Activated CD4-positive, alpha-beta T cell treated with anti-CD3 and anti-CD28 coated beads, Interleukin-2, amount 10 ng/mL, durations not matched to agents 7 days and 5 days (primary cell): ENCODE measurements around the gene TBC1D23. TPM values are rescaled to one million over a fixed set of nuclear protein-coding genes. Genes with fewer than 3 reads are reported as not detected.
"Not testable (repeated sequence)": the region's sequence is repeated elsewhere in the genome, so short reads cannot be mapped to it uniquely, and the experiment has no call there.

Source experiments
- CTCF ChIA-PET: fragments of 350-600 bp; sonication (Branson Sonifier 250); formaldehyde crosslinking; loops from one replicate; lab custom pipeline; 2021; ENCODE audit warnings: antibody characterized with exemption; lab: Charles Lee
- POLR2A ChIA-PET: fragments of 350-600 bp; sonication (Branson Sonifier 250); formaldehyde crosslinking; loops from one replicate; lab custom pipeline; 2021; ENCODE audit warnings: antibody characterized with exemption; lab: Charles Lee
- DNase-seq: peaks from one replicate; pipeline ENCODE4 v3.0.0-alpha.2; 2020
- H3K27ac Mint-ChIP-seq: one replicate; pipeline ENCODE4 v1.8.0; 2021; ENCODE audit warnings: mild to moderate bottlenecking, moderate library complexity, mixed read lengths
- H3K27me3 Mint-ChIP-seq: one replicate; pipeline ENCODE4 v1.8.0; 2021; ENCODE audit warnings: mixed read lengths
- H3K36me3 Mint-ChIP-seq: one replicate; pipeline ENCODE4 v1.8.0; 2021; ENCODE audit warnings: low read depth, mixed read lengths
- H3K4me1 Mint-ChIP-seq: one replicate; pipeline ENCODE4 v1.8.0; 2021; ENCODE audit warnings: mixed read lengths
- H3K4me3 Mint-ChIP-seq: one replicate; pipeline ENCODE4 v1.8.0; 2021; ENCODE audit warnings: mild to moderate bottlenecking, moderate library complexity, mixed read lengths
- H3K9me3 Mint-ChIP-seq: one replicate; pipeline ENCODE4 v1.8.0; 2021; ENCODE audit warnings: mixed read lengths
- total RNA-seq, 2 experiments: library from RNA; stranded (reverse); gene quantifications; one replicate each; pipeline ENCODE4 v1.2.3, GENCODE V29; 2021

Gene TBC1D23
- total RNA-seq, 2 experiments from 2014 or later, result 28.2 to 28.6 TPM

DNA sequence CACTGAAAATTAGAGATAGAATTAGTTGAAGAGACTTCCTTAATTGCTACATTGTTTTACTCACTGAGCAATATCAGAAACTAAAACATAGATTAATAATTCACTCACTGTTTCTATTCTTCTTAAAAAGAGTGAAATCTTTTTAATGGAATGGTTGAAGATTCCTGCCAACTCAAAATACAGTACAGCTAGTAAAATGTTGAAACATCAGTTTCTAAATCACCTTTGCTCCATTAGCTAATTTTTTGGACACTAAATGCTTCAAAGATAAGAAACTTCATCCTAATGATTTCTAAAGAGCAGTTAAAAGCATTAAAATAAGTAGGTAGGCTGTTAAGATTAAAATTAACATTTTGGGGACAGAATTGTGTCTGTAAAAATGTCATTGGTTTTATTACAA is 63.3 kb downstream of the TBC1D23 start:
- Mint-ChIP-seq H3K27ac (no peak overlapping the region), H3K4me3 (no peak overlapping the region), H3K9me3 (peaks cover 8% of the 10 kb centered on the region), H3K4me1 (no peaks in the 10 kb centered on the region), H3K27me3 (no peaks in the 10 kb centered on the region), H3K36me3 (peaks cover 25% of the 10 kb centered on the region)
- POLR2A ChIA-PET, result no interaction called here
- CTCF ChIA-PET, result interaction anchor here (1.5 kb wide), 1 partner anchor 9 kb away, joined by 3 read pairs; no protein-coding TSS in a partner anchor
- DNase-seq, result no peak

DNA sequence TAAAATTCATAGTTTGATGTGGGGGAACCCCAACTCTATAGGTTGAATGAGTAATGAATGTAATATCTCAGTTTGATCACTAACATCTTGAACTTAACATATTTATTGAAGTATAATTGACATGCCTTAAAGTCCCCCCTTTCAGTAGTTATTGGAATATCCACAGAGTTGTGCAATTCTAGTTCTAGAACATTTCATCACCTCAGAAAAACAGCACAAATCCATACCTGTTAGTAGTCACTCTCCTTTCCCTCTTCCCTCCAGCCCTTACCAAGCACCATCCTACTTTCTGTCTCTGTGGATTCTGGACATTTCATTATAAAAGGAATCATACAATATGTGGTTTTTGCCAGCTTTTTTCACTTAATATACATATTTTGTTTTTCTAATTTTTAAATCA is 65.0 kb downstream of the TBC1D23 start:
- Mint-ChIP-seq H3K36me3 (peaks cover 17% of the 10 kb centered on the region), H3K4me3 (no peak overlapping the region), H3K4me1 (no peaks in the 10 kb centered on the region), H3K9me3 (peaks cover 8% of the 10 kb centered on the region), H3K27me3 (no peaks in the 10 kb centered on the region), H3K27ac (no peak overlapping the region)
- DNase-seq, result no peak
- POLR2A ChIA-PET, result no interaction called here
- CTCF ChIA-PET, result no interaction called here

DNA sequence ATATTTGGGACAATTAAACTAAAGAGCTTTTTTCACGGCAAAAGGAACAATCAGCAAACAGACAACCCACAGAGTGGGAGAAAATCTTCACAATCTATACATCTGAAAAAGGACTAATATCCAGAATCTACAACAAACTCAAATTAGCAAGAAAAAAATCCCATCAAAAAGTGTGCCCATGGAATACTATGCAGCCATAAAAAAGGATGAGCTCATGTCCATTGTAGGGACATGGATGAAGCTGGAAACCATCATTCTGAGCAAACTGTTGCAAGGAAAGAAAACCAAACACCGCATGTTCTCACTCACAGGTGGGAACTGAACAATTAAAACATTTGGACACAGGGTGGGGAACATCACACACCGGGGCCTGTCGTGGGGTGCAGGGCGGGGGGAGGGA is 66.6 kb downstream of the TBC1D23 start:
- H3K27ac Mint-ChIP-seq, H3K4me1 Mint-ChIP-seq, POLR2A ChIA-PET, DNase-seq, CTCF ChIA-PET, H3K9me3 Mint-ChIP-seq, H3K4me3 Mint-ChIP-seq, H3K27me3 Mint-ChIP-seq: not testable (repeated sequence)
- H3K36me3 Mint-ChIP-seq, result peaks cover 17% of the 10 kb centered on the region

DNA sequence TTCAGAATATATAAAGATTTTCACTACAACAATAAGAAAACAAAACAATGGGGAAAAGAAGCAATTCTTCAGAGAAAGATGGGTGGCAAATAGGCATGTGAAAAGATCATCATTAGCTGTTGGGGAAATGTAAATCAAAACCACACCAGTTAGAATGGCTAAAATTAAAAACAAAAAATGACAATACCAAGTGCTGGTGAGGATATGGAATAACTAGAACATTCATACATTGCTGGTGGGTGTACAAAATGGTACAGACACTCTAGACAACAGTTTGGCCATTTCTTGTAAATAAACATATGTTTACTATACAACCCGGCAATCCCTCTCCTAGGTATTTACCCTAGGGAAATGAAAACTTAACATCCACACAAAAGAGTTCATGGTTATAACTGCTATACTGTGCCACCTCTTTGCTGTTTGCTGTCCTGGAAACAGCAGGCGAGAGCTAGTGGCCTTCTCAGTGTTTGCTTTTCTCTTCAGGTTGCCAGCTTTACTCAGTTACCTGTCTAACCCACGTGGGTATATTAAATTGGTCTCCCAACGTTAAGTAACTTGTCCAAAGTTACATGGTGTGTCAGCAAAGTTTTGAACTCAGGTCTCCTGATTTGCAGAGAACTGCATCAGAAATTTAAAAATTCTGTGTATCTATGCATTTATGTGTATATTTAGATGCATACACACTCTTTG is 69.2 kb downstream of the TBC1D23 start:
- Mint-ChIP-seq H3K9me3 (peaks cover 8% of the 10 kb centered on the region), H3K4me1 (peaks cover 10% of the 10 kb centered on the region), H3K36me3 (peaks cover 17% of the 10 kb centered on the region), H3K4me3 (no peak overlapping the region), H3K27ac (peak overlapping the region; percentile 62), H3K27me3 (no peaks in the 10 kb centered on the region)
- CTCF ChIA-PET, result interaction anchor here (0.6 to 1.6 kb wide), 4 partner anchors 9 to 143 kb away, joined by 3 to 5 read pairs (median 4); no protein-coding TSS in a partner anchor
- no peak for DNase-seq
- POLR2A ChIA-PET, result no interaction called here

DNA sequence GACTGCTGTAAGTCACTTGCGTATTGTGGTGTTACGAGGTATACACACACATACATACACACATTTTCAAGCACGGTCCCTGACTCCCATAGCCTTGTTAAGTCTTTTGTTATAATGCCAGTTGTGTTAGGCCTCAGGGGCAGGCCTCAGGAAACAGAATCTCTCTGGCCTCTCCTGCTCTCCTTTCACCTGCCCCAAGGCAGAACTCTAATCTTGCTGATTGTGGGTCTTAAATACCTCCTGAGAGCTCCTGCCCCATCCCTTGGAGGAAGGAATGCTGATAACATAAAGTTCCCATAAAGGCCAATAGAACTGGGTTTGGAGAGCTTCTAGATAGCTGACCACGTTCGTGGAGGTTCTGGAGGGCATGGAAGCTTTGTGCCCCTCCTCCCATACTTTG is 69.9 kb downstream of the TBC1D23 start:
- Mint-ChIP-seq H3K36me3 (peaks cover 17% of the 10 kb centered on the region), H3K9me3 (peaks cover 8% of the 10 kb centered on the region), H3K4me3 (no peak overlapping the region), H3K4me1 (peaks cover 17% of the 10 kb centered on the region), H3K27ac (no peak overlapping the region), H3K27me3 (no peaks in the 10 kb centered on the region)
- DNase-seq, result no peak
- ChIA-PET POLR2A (no interaction called here), CTCF (interaction anchor here (1.1 kb wide), 1 partner anchor 10 kb away, joined by 3 read pairs; no protein-coding TSS in a partner anchor)

DNA sequence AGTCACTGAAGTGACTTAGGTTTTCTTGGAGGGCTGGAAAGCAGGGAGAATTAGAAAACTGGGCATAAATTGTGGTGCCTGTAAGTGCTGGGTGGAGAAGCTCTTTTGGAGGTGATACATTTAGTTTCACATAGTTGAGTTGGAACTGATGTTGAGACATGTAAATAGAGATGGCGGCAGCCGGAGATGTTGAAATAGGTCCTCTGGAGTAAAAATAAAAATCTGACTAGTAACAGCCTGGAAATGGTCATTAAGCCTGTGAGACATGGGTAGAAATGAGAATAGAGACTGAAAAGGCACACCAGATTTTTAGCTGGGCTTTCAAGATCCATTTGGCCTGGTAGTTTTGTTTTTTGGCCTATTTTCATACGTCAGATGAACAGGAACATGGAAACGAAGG is 70.9 kb downstream of the TBC1D23 start:
- ChIA-PET POLR2A (no interaction called here), CTCF (interaction anchor here (1.0 to 1.6 kb wide), 3 partner anchors 28 to 71 kb away, joined by 3 read pairs; no protein-coding TSS in a partner anchor)
- H3K27ac Mint-ChIP-seq, result no peak overlapping the region
- peaks cover 13% of the 10 kb centered on the region for H3K36me3 Mint-ChIP-seq
- no peak overlapping the region for H3K4me3 Mint-ChIP-seq
- H3K4me1 Mint-ChIP-seq, result peaks cover 24% of the 10 kb centered on the region
- no peaks in the 10 kb centered on the region for H3K27me3 Mint-ChIP-seq
- H3K9me3 Mint-ChIP-seq, result peaks cover 8% of the 10 kb centered on the region
- DNase-seq, result no peak

DNA sequence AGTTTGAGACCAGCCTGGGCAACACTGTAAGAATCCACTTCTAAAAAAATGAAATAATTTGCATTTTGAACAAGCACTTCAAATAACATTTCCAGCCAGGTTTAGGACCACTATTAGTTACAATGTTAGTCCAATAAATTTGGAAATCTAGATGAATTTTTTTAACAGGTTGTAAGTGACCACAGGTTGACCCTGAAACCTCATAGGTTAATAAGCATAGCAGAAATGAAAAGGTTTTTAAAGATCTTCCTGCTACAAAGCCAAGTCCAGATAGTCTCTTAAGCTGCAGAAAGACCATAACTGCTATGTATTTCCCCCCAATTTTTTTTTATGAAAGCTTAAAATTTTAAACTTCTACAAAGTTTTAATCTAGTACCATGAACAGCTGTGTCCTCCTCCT is 72.3 kb downstream of the TBC1D23 start:
- CTCF ChIA-PET, result interaction anchor here (1.0 to 2.0 kb wide), 4 partner anchors 10 to 73 kb away, joined by 3 to 7 read pairs (median 3); no protein-coding TSS in a partner anchor
- H3K9me3 Mint-ChIP-seq, result no peaks in the 10 kb centered on the region
- H3K4me1 Mint-ChIP-seq, result peaks cover 24% of the 10 kb centered on the region
- DNase-seq, result no peak
- POLR2A ChIA-PET, result interaction anchor here (0.6 kb wide), 1 partner anchor 261 kb away, joined by 7 read pairs; no protein-coding TSS in a partner anchor
- no peak overlapping the region for H3K4me3 Mint-ChIP-seq
- H3K27me3 Mint-ChIP-seq, result no peaks in the 10 kb centered on the region
- no peak overlapping the region for H3K27ac Mint-ChIP-seq
- H3K36me3 Mint-ChIP-seq, result no peaks in the 10 kb centered on the region

DNA sequence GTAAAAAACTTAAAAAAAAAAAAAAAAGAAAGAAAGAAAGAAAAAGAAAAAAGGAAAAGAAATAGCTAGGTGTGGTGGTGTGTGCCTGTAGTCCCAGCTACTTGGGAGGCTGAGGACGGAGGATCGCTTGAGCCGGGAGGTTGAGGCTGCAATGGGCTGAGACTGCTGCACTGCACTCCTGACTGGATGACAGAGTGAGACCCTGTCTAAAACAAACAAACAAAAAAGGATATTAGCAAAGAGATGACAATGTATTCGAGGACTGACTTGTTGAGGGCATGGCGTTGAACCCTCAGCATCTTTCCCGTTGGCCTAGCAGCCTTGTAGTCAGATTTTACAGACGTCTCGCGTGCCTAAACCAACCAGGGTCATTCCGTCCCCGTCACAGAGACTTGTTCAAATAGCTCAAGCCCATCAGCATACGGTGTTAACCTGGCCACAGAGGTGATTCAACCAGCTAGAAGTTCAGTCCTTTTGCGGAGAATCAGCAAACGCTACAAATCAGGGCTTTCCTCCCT is 73.2 kb downstream of the TBC1D23 start:
- peak overlapping the region; percentile 84 for H3K27ac Mint-ChIP-seq
- no peaks in the 10 kb centered on the region for H3K9me3 Mint-ChIP-seq
- H3K27me3 Mint-ChIP-seq, result no peaks in the 10 kb centered on the region
- POLR2A ChIA-PET, result interaction anchor here (0.6 kb wide), 1 partner anchor 262 kb away, joined by 7 read pairs; no protein-coding TSS in a partner anchor
- H3K4me1 Mint-ChIP-seq, result peaks cover 24% of the 10 kb centered on the region
- peaks cover 2% of the 10 kb centered on the region for H3K36me3 Mint-ChIP-seq
- H3K4me3 Mint-ChIP-seq, result peak overlapping the region; percentile 76
- DNase-seq, result no peak
- CTCF ChIA-PET, result interaction anchor here (0.6 to 2.5 kb wide), 4 partner anchors 9 to 129 kb away, joined by 3 to 7 read pairs (median 6); no protein-coding TSS in a partner anchor

DNA sequence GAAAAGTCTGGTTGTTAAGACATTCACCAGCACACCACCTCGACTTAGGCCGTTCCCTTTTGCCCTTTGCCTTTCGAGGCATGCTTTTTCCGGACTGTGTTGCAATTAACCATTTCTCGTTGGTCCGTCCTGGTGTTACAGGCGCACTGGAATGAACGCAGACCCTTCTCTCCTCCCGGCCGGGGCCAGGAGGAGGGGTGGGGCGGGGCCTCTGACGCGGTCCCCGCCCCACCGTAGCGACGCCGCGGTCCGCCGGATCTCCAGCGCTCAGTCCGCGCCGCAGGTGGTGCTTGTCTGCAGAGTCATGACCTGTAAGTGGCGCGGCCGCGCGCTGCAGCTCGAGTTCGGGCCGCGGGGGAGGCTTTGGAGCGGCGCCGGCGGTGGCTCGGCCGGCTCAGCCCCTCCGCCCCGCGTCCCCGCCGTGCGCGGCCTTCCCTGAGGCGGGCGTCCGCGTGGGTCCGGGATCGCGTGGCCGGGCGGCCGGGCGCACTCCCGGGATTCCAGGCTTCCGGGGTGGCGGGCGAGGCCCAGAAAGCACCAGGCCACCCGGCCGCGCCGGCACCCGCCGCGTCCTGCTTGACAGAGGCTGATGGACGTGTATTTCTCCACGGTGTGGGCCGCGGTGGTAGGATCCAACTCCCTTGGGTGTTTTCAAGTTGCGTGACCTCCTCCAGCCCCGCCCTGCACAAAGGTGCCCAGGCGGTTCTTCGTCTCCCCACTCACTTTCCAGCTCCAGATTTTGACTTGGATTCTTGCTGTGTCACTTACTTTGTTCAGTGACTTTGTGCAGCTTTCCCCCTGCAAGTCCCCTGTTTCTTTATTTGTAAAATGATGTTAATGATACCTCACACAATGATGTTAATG is 73.9 kb downstream of the TBC1D23 start, which contains the start of gene NIT2:
TSS of gene NIT2 (plus strand) at position 270 of the 864 bp plus-strand sequence. CDS start at position 305, 35 bp downstream.
- Mint-ChIP-seq H3K36me3 (peaks cover 9% of the 10 kb centered on the region), H3K4me3 (peak within 1 kb of the TSS; percentile 85), H3K9me3 (no peaks in the 10 kb centered on the region), H3K27ac (peak within 1 kb of the TSS; percentile 92), H3K4me1 (peaks cover 24% of the 10 kb centered on the region), H3K27me3 (no peaks in the 10 kb centered on the region)
- DNase-seq, result peak; percentile 84
- ChIA-PET POLR2A (no interaction called here), CTCF (interaction anchor here (0.6 to 2.5 kb wide), 6 partner anchors 9 to 128 kb away, joined by 3 to 7 read pairs (median 4); no protein-coding TSS in a partner anchor)

DNA sequence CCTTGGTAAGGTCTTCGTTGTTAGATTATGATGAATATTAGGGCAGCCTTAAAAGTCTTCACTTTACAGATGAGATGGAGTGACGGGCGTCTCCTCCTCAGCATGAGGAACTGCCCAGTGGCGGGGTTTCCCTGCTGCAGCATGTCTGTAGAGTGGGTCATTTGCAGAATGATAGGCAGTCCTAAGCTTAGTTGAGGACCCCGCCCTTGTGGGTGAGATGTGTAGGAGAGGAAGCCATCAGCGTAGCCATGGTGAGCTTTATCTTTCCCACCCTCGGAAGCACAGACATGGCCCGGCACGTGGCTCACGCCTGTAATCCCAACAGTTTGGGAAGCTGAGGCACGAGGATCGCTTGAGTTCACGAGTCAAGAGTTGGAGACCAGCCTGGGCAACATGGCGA is 74.6 kb downstream of the TBC1D23 start:
- peak; percentile 19 for DNase-seq
- Mint-ChIP-seq H3K27ac (peak overlapping the region; percentile 92), H3K36me3 (peaks cover 9% of the 10 kb centered on the region), H3K27me3 (no peaks in the 10 kb centered on the region), H3K9me3 (no peaks in the 10 kb centered on the region), H3K4me3 (peak overlapping the region; percentile 85), H3K4me1 (peaks cover 24% of the 10 kb centered on the region)
- CTCF ChIA-PET, result interaction anchor here (1.0 to 2.5 kb wide), 3 partner anchors 11 to 20 kb away, joined by 3 to 6 read pairs (median 3); no protein-coding TSS in a partner anchor
- POLR2A ChIA-PET, result no interaction called here

DNA sequence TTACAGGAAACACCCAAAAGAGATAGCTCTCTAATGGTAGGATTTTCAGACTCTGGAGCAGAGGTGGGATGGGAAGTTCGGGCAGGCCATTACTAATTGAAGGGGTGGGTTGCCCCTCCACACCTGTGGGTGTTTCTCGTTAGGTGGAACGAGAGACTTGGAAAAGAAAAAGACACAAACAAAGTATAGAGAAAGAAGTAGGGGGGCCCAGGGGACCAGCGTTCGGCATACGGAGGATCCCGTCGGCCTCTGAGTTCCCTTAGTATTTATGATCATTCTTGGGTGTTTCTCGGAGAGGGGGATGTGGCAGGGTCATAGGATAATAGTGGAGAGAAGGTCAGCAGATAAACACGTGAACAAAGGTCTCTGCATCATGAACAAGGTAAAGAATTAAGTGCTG is 75.4 kb downstream of the TBC1D23 start:
- POLR2A ChIA-PET, DNase-seq, H3K27me3 Mint-ChIP-seq, H3K9me3 Mint-ChIP-seq: not testable (repeated sequence)
- Mint-ChIP-seq H3K4me1 (peaks cover 24% of the 10 kb centered on the region), H3K27ac (peak overlapping the region; percentile 72), H3K4me3 (peak overlapping the region; percentile 85), H3K36me3 (peaks cover 17% of the 10 kb centered on the region)
- CTCF ChIA-PET, result interaction anchor here (2.5 kb wide), 1 partner anchor 19 kb away, joined by 6 read pairs; no protein-coding TSS in a partner anchor

DNA sequence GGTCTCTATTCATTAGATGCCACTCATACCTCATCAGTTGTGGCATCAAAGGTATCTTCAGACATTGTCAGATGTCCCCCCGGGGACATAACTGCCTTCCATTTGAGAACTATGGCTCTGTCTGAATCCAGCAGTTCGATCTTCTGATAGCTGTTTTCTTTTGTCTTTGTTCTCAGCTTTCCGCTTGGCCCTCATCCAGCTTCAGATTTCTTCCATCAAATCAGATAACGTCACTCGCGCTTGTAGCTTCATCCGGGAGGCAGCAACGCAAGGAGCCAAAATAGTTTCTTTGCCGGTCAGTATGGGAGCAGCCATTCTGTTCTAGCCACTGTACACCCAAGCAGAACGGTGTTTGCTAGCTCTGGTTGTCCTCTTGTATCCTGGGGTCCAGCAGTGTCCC is 78.1 kb downstream of the TBC1D23 start:
- Mint-ChIP-seq H3K4me3 (no peak overlapping the region), H3K36me3 (peaks cover 33% of the 10 kb centered on the region), H3K27me3 (no peaks in the 10 kb centered on the region), H3K27ac (no peak overlapping the region), H3K9me3 (no peaks in the 10 kb centered on the region), H3K4me1 (peaks cover 34% of the 10 kb centered on the region)
- ChIA-PET CTCF (interaction anchor here (0.7 to 2.0 kb wide), 3 partner anchors 8 to 10 kb away, joined by 3 to 5 read pairs (median 3); no protein-coding TSS in a partner anchor), POLR2A (no interaction called here)
- no peak for DNase-seq
